NCI-H345 (cell line): ENCODE results near the gene ALG11.
"Not testable (repeated sequence)": the region's sequence is repeated elsewhere in the genome, so short reads cannot be mapped to it uniquely, and the experiment has no call there.

ENCODE experiments used
- DNase-seq: peaks from one replicate; lab custom pipeline; 2025; lab: John Stamatoyannopoulos, UW

The ALG11 gene

GRCh38 chr13:52029569-52029968, 17.4 kb downstream of the ALG11 start:
- no peak for DNase-seq

GRCh38 chr13:52030401-52030800, 18.2 kb downstream of the ALG11 start:
- not testable (repeated sequence) for DNase-seq

DNA sequence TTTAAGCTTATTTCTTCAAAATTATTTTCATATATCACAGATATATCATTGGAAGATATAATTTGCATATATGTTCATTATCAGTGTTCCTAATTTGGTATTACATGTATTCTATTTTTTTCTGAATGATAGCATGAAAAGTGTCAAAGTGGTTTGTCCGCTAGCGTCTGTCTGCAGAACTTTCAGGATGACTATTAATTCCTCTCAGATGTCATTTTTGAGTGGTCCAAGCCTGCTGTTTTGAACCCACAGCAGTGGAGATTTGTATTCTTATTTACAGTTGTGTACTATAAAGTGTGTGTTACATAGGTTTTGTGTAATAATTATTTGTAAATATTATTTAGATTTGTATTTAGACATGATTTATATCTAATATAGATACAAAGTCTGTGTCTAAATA, 20.8 kb downstream of the ALG11 start:
- DNase-seq = no peak

- peak; percentile 17 for DNase-seq
These were observed 22.5 kb downstream of the ALG11 start for GRCh38 chr13:52034616-52035226.

- DNase-seq = no peak
These were observed 23.8 kb downstream of the ALG11 start for GRCh38 chr13:52036037-52036436.

GRCh38 chr13:52043675-52044074, 31.5 kb downstream of the ALG11 start:
- no peak for DNase-seq

DNA sequence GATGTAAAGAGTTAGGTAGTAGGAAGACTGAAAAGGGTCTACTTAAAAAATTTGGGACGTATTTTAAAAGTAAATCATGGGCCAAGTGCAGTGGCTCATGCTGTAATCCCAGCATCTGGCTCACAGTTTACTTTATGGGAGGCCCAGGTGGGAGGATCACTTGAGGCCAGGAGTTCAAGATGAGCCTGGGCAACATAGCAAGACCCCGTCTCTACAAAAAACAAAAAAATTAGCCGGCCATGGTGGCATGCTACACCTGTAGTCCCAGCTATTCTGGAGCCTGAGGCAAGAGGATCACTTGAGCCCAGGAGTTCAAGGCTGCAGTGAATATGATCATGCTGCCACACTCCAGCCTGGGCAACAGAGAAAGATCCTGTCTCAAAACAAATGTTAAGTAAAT, 35.3 kb downstream of the ALG11 start:
- no peak for DNase-seq

DNA sequence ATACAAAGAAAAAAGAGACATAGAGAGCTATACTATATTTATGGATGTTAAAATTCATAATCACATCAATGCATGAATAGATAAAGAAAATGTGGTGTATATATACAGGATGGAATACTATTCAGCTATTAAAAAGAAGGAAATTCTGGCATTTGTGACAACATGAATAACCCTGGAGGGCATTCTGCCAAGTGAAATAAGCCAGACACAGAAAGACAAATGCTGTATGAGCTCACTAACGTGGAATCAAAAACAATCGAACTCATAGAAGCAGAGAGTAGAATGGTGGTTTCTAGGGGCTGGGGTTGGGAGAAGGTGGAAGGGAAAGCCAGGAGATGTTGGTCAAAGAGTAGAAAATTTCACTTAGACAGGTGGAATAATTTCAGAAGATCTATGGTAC, 36.3 kb downstream of the ALG11 start:
- DNase-seq = no peak

DNA sequence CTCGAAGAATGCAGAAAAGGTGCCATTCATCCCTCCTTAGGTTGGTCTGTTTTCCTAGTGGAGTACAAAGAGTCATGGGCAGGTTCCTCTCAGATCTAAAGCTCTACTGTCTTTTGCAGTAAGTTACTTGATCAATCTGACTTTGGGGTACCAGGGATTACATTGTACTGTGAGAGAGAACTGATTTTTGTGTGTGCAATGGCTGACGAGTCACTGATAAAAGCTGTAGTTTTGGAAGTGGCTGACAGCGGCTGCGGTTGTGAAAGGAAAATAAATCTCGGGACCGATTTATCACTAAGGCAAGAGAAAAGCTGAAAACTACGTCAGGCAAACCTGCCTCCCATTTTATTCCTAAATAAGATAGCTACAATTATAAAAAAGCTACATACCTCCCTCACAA, 39.2 kb downstream of the ALG11 start:
- DNase-seq = no peak

DNA sequence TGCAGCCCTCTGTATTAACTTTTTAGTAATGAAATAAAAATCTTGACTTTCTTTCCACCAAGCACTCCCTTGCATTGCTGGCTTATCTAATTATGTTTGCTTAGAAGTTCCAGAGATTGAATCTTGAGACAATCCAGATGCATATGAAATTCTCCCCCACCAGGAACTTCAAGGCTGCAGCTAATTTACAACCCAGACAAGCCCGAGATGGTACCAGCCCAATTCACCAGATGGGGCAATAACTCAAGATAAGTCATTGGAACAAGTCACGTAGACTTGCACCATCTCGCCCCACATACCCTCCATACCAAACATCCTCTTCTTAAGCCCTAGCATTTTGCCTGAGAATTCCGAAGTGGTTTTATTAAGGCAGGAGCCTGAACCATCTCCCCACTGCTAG, 41.3 kb downstream of the ALG11 start:
- DNase-seq = no peak

GRCh38 chr13:52061064-52061463, 48.9 kb downstream of the ALG11 start:
- DNase-seq = not testable (repeated sequence)

- DNase-seq = no peak
These were observed 49.4 kb downstream of the ALG11 start for GRCh38 chr13:52061587-52061986.

- DNase-seq = no peak
These were observed 55.0 kb downstream of the ALG11 start for GRCh38 chr13:52067237-52067636.

GRCh38 chr13:52070929-52071523, 58.8 kb downstream of the ALG11 start:
- DNase-seq = no peak
